HG03139 (cell line): ENCODE results near the gene FNDC5.

Source experiments
- ATAC-seq: cut with Tn5 transposase; IDR thresholded peaks from one replicate; pipeline ENCODE4 v1.9.1; 2021; ENCODE audit not compliant: unreplicated experiment

FNDC5 gene

GRCh38 chr1:32817159-32817814 lies 53.4 kb downstream of the FNDC5 start, which contains the start of the genes S100PBP and YARS1:
S100PBP (plus strand) TSS chr1:32817653; CDS start chr1:32826100, 8,447 bp downstream.
YARS1 (minus strand) TSS chr1:32817358; CDS start chr1:32817244, 114 bp downstream.
- peak; percentile 87 for ATAC-seq

GRCh38 chr1:32816676-32817158 lies 54.0 kb downstream of the FNDC5 start:
- ATAC-seq, result no peak

- no peak for ATAC-seq
These were observed 56.6 kb downstream of the FNDC5 start for GRCh38 chr1:32813941-32814739.
